Stimulated activated CD4-positive, alpha-beta T cell treated with anti-CD3 and anti-CD28 coated beads, TNF-alpha, amount 100 ng/mL, for 24 hours (primary cell): ENCODE measurements around the gene SFSWAP.
"Not testable (repeated sequence)": the region's sequence is repeated elsewhere in the genome, so short reads cannot be mapped to it uniquely, and the experiment has no call there.

Experiments
- DNase-seq, 3 experiments: peaks; one replicate each; pipeline ENCODE4 v3.0.0-alpha.2; 2020; ENCODE audit warnings: low read depth in 3 of 3

SFSWAP gene

DNA sequence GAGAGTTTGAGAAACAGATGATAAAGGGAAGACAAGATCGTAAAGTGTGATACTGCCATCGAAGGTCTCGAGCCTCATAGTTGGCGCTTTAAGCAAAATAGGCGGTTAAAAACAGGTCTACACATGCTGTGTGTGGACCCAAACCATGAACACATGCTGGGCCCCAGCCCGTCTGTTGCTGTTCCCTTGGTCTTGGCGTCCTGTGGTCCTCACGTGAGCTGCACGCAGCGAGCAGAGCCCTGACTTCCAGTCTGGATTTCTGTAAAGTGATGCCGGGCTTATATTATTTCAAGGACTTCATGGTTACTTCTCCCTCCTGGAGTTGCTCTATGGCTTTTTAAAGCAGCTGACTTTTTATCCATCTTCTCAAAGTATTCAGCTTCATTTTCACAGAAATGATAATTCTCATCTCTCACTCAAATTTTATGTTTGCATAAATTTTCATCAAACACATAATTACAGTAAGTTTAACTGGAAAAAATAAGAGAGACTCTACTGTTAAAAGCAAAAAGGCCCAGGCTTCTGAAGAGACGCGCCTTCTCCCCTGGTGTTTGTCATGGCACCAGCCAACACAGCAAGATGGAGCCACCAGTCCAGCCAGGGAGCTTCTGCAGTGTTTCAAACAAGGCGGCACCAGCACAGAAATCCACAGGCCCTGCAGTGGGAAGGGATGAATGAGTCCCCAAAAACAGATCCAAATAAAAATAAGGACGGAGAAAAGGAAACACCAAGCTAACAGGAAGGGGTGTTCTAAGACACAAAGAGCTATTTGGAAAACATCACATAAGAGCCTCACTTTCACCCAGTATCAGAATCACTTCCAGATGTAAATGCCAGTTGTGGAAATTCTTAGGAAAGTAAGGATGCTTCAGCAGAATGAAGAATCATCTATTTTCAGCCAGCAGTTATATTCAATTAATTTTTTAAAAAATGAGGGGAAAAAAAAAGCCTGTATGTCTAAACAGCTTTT lies 24.9 kb downstream of the SFSWAP start:
- DNase-seq = no peak

- DNase-seq = no peak
Measured at GRCh38 chr12:131736446-131737149, 25.7 kb downstream of the SFSWAP start.

DNA sequence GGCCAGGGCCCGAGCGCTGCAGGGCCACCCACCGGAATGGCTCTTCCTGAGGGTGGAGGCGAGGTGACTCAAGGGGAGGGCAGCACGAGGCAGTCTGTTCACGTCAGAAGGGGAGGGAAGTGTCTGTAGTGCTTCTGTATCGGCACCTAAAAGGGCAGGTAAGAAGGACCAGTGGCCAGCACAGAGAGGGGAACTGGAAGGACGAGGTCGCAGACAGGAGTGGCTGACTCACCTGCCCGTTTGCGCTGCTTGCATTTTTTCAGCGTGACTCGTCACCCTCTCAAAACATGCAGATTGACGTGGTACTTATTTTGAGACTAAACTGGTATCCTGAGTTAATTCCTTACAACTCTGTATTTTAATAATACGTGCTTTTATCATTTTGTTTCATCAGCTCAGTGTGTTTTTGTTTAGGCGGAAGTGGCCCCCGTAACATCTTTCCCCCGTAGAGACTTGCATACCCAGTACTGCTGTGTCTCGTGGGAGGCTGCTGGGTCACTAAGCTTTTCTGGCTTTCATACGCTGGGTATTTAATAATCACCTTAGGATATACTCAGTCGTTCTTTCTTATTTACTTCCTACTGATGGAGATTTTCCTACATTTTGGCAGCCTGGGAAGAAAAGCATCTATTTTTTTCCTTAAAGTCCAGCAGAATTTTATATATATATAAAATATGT lies 26.4 kb downstream of the SFSWAP start:
- DNase-seq = no peak

GRCh38 chr12:131738196-131738595 lies 27.3 kb downstream of the SFSWAP start:
- DNase-seq = no peak

- DNase-seq = no peak
Measured at GRCh38 chr12:131740626-131741025, 29.7 kb downstream of the SFSWAP start.

DNA sequence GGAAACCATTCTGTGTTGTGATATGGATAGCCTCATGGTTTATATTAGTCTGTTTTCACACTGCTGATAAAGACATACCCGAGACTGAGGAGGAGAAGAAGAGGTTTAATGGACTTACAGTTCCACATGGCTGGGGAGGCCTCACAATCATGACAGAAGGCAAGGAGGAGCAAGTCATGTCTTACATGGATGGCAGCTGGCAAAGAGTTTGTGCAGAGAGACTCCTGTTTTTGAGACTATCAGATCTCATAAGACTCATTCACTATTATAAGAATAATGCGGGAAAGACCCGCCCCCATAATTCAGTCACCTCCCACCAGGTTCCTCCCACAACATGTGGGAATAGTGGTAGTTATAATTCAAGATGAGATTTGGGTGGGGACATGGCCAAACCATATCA lies 31.9 kb downstream of the SFSWAP start:
- not testable (repeated sequence) for DNase-seq

DNA sequence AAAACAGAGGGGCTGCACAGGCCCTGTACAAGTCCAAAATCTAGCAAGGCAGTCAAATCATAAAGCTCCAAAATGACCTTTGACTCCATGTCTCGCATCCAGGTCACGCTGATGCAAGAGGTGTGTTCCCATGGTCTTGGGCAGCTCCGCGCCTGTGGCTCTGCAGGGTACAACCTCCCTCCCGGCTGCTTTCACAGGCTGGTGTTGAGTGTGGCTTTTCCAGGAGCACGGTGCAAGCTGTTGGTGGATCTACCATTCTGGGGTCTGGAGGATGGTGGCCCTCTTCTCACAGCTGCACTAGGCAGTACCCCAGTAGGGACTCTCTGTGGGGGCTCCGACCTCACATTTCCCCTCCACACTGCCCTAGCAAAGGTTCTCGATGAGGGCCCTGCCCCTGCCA lies 32.5 kb downstream of the SFSWAP start:
- DNase-seq = not testable (repeated sequence)

- DNase-seq = not testable (repeated sequence)
Measured at GRCh38 chr12:131743880-131744279, 33.0 kb downstream of the SFSWAP start.

GRCh38 chr12:131744675-131745074 lies 33.8 kb downstream of the SFSWAP start:
- not testable (repeated sequence) for DNase-seq

- no peak for DNase-seq
Measured at GRCh38 chr12:131745706-131746105, 34.8 kb downstream of the SFSWAP start.

DNA sequence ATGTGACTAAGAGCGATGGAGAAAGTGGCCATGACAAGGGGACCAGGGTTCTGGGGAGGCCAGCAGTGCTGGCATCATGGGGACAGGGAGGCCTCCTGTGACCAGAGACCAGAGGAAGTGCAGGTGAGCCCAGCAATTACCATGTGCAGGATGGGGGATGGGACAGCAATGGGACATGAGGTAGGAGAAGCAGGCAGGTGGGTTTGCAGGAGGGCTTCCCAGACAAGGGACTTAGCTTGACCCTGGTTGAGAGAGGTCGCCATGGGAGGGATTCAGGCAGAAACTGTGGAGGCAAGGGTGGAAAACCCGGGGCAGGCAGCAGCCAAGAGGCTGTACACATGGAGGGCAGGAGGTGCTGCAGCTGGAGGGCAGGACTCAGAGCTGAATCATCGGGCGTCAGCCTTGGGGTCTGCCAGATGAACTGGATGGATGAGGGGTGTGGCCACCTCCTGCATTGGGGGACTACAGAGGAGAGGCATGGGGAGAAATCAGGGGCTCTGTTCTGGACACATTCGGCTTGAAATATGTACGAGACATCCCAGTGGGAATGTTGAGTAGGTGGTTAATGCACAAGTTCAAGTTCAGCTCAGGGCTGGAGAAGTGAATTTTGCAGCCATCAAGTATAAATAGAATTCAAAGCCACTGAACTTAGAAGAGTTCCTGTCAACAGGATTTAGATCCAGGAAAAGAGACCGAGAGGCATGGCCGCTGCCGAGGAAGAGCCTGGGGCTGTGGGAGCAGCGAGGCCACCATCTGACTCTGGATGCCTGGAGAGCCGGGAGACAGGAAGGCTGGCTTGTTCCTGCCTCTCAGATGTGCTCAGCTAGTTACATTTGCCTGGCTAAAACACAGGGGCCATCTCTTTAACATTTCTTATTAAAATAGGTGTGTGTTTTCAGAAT lies 36.6 kb downstream of the SFSWAP start:
- DNase-seq = no peak

- DNase-seq = no peak
Measured at GRCh38 chr12:131749618-131750315, 38.9 kb downstream of the SFSWAP start.

DNA sequence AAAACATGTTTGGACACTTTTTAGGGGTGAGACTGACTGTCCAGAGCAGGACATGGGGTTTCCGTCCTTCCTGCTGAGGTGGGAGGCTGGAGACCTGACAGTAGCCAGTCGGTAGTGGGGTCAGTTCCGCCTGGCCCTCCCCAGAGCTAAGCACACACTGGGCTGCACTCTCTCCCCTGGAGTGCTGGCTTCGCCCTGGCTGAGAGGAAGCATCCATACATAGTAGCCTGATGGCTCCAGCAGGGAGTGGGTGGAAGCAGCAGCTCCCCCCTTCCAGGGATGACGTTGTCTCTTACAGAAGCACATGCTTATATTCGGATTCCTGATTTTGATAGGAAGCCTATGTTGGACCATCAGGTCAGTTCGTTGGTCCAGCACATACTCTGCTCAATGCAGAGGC lies 40.4 kb downstream of the SFSWAP start:
- DNase-seq = no peak

GRCh38 chr12:131752451-131752850 lies 41.6 kb downstream of the SFSWAP start:
- DNase-seq = no peak

DNA sequence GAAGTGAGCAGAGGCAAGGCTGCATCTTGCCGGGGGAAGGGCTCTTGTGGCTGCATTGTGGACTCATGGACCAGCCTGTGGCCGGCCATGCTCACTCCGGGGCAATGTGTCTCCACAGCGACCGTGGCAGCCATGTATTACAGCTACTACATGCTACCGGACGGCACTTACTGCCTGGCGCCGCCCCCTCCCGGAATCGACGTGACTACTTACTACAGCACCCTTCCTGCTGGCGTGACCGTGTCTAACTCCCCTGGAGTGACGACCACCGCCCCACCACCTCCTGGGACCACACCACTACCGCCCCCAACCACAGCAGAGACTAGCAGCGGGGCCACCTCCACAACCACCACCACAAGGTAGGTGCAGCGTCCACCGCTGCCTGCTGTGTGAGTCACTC lies 42.1 kb downstream of the SFSWAP start:
- no peak for DNase-seq

- DNase-seq = no peak
Measured at GRCh38 chr12:131753757-131754156, 42.9 kb downstream of the SFSWAP start.

DNA sequence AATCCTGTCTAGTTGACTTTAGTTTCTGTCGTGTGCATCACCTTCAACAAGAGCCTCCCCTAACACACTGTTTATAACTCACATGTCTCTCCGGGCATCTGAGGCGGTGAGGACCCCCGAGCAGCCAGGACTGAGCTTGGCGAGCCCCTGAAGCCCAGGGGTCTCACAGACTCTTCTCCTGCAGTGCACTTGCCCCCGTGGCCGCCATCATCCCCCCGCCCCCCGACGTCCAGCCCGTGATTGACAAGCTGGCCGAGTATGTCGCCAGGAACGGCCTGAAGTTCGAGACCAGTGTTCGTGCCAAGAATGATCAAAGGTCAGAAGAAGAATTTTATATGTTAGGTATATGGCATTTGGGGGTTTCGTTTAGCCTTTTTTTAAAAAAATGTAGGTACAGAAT lies 43.3 kb downstream of the SFSWAP start:
- DNase-seq = no peak

- DNase-seq = no peak
Measured at GRCh38 chr12:131755305-131756113, 44.6 kb downstream of the SFSWAP start.

GRCh38 chr12:131756441-131756840 lies 45.6 kb downstream of the SFSWAP start:
- no peak for DNase-seq

DNA sequence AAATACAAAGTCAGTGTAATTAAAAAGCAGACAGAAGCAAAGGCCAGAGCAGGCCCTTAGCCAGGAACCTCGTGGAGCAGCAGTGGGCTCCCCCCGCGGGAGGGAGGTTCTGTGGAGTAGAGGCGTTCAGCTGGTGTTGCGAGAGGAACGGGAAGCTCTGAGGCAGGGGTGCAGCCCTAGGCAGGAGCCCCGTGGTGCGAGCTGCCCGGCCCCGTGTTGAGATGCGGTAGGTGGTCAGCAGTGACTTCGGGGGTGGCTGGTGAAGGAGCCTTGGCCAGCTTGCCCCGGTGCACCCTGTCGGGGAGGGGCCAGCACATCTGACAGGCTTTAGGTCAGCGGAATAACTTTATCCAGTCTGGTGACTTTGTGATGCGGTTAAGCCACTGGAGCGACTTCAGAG lies 46.2 kb downstream of the SFSWAP start:
- no peak for DNase-seq
